ENCODE data around the gene SDHA. TPM values are rescaled to one million over a fixed set of nuclear protein-coding genes. Genes with fewer than 3 reads are reported as not detected.

The SDHA gene
- total RNA-seq = 130 and 180 TPM in 2 replicates

DNA sequence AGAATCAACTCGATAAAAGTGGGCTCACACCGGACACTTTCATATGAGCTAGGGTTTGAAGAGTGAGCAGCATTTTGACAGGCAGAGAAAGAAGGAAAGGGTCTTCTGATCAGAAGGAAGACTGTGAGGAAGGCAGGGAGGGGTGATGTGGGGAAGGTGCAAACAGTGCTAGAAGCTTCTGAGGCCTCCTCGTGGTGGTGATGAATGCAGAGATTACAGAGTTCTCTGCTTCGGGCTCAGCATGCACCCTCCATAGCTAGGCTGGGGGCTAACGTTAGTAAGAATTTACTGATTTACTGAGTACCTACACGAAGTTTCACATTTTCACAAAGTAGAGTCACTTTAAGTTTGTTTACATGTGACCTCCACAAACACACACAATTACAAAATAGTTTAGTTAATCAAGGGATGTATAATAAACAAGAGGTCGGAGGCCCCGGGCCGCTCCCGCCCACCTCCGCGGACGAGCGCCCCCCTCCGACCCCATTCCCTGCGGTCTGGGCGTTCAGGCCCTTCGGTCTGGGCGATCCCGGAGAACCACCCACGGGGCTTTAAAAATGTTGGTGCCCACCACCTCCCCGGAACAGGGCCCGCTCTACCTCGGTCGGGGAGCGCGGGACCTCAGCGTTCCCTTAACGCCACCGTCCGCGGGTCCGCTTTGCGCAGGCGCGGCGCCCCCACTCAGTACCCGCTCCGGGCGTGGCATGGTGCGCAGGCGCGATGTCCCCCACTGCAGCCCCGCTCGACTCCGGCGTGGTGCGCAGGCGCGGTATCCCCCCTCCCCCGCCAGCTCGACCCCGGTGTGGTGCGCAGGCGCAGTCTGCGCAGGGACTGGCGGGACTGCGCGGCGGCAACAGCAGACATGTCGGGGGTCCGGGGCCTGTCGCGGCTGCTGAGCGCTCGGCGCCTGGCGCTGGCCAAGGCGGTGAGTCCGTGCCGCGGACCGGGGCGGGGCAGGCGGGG, at the start of gene SDHA, which contains the start of gene CCDC127:
Gene SDHA, plus strand, starts transcription at position 827 of the 963 bp plus-strand sequence. Its CDS starts 36 bp downstream, at position 863.
Gene CCDC127, minus strand, starts transcription at position 660 of the 963 bp plus-strand sequence. CDS start 1,304 bp downstream, outside the sequence.

GRCh38 chr5:191036-191948, 26.8 kb upstream of the SDHA start, which contains the start of gene LRRC14B:
LRRC14B (plus strand) TSS chr5:191495; CDS start chr5:191539, 44 bp downstream.

Other genes starting within 250 kb of the SDHA start
- 0.06 TPM in 1 of 2 replicates, not detected in the other for gene PLEKHG4B, start 126.2 kb upstream of the SDHA start, total RNA-seq
- gene LRRC14B, start 26.8 kb upstream of the SDHA start, total RNA-seq = not detected in 2 replicates
- gene CCDC127, start 167 bp upstream of the SDHA start, total RNA-seq = 3.6 and 6.9 TPM in 2 replicates
- gene PDCD6, start 53.3 kb downstream of the SDHA start, total RNA-seq = 83.7 and 162 TPM in 2 replicates
- 3.5 and 10.0 TPM in 2 replicates for gene AHRR, start 103.4 kb downstream of the SDHA start, total RNA-seq
- 27.0 and 49.5 TPM in 2 replicates for gene EXOC3, start 224.9 kb downstream of the SDHA start, total RNA-seq